Loucy (cell line): ENCODE results near the gene PRXL2B.

Source experiments
- H2AFZ ChIP-seq: fragments of 200-600 bp; sonication (generic); 2 replicates; pipeline ENCODE4 v1.6.0; 2016; ENCODE audit warnings: antibody characterized with exemption, mild to moderate bottlenecking, low read length, moderate library complexity
- H3F3A ChIP-seq: fragments of 200-600 bp; 2 replicates; pipeline ENCODE4 v1.6.0; 2016; ENCODE audit warnings: antibody characterized with exemption, low read depth, mild to moderate bottlenecking
- H3K27me3 ChIP-seq: fragments of 200-600 bp; sonication (generic); 2 replicates; pipeline ENCODE4 v1.6.1; 2014; ENCODE audit warnings: low read length, mild to moderate bottlenecking; ENCODE audit not compliant: insufficient read depth, poor library complexity, severe bottlenecking
- H3K36me3 ChIP-seq: fragments of 200-600 bp; sonication (generic); 2 replicates; pipeline ENCODE4 v1.6.1; 2016; ENCODE audit warnings: low read length; ENCODE audit not compliant: insufficient read depth
- H3K4me1 ChIP-seq: fragments of 200-600 bp; sonication (generic); 2 replicates; pipeline ENCODE4 v1.5.1; 2014; ENCODE audit warnings: low read length, mild to moderate bottlenecking; ENCODE audit not compliant: insufficient read depth, poor library complexity, severe bottlenecking
- H3K4me2 ChIP-seq: fragments of 200-600 bp; sonication (generic); 2 replicates; pipeline ENCODE4 v1.6.0; 2014; ENCODE audit warnings: antibody characterized with exemption, low read length, low read depth, mild to moderate bottlenecking; ENCODE audit not compliant: poor library complexity, severe bottlenecking
- H3K4me3 ChIP-seq: fragments of 200-600 bp; sonication (generic); 2 replicates; pipeline ENCODE4 v1.5.1; 2014; ENCODE audit warnings: low read length, mild to moderate bottlenecking, mixed read lengths; ENCODE audit not compliant: poor library complexity, severe bottlenecking
- H3K79me2 ChIP-seq: fragments of 200-600 bp; sonication (generic); 2 replicates; pipeline ENCODE4 v1.6.1; 2014; ENCODE audit warnings: low read length; ENCODE audit not compliant: insufficient read depth
- H3K9ac ChIP-seq: fragments of 200-600 bp; sonication (generic); 2 replicates; pipeline ENCODE4 v1.6.0; 2014; ENCODE audit warnings: mild to moderate bottlenecking, low read depth, low read length, moderate library complexity; ENCODE audit not compliant: poor library complexity, severe bottlenecking
- H3K9me2 ChIP-seq: fragments of 200-600 bp; sonication (generic); replicated peaks from 2 replicates; pipeline ENCODE4 v1.6.1; 2016; ENCODE audit warnings: low read depth, low read length, mixed read lengths
- H3K9me3 ChIP-seq: fragments of 200-600 bp; sonication (generic); 2 replicates; pipeline ENCODE4 v1.6.1; 2014; ENCODE audit warnings: mild to moderate bottlenecking, antibody characterized with exemption, low read length, low read depth; ENCODE audit not compliant: insufficient read depth
- H4K20me1 ChIP-seq: fragments of 200-600 bp; sonication (generic); 2 replicates; pipeline ENCODE4 v1.6.0; 2014; ENCODE audit warnings: antibody characterized with exemption, low read length, mild to moderate bottlenecking; ENCODE audit not compliant: insufficient read depth, poor library complexity, severe bottlenecking
- EZH2phosphoT487 ChIP-seq: fragments of 200-600 bp; IDR thresholded peaks from 2 replicates; pipeline ENCODE4 v1.6.1; 2018; ENCODE audit warnings: antibody characterized with exemption, mild to moderate bottlenecking, moderate library complexity, borderline replicate concordance
- TF ChIP-seq, protein P1 (sequence below): fragments of 200-600 bp; sonication (generic); conservative IDR thresholded peaks from 2 replicates; pipeline ENCODE4 v1.5.1; 2014; ENCODE audit warnings: mild to moderate bottlenecking, antibody characterized with exemption, low read length

PRXL2B gene

DNA sequence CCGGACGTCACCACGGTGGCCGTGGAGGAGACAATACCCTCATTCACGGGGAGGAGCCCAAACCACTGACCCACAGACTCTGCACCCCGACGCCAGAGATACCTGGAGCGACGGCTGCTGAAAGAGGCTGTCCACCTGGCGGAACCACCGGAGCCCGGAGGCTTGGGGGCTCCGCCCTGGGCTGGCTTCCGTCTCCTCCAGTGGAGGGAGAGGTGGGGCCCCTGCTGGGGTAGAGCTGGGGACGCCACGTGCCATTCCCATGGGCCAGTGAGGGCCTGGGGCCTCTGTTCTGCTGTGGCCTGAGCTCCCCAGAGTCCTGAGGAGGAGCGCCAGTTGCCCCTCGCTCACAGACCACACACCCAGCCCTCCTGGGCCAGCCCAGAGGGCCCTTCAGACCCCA lies 23.4 kb upstream of the PRXL2B start:
- Histone ChIP-seq H3K9me2 (no peaks in the 10 kb centered on the region), H3F3A (no peaks in the 10 kb centered on the region), H3K4me2 (no peak overlapping the region), H3K9ac (no peak overlapping the region), H2AFZ (no peak overlapping the region), H3K27me3 (no peaks in the 10 kb centered on the region), H3K9me3 (no peaks in the 10 kb centered on the region), H3K4me3 (no peak overlapping the region), H3K36me3 (no peaks in the 10 kb centered on the region), H3K4me1 (no peaks in the 10 kb centered on the region), H3K79me2 (0 out of 2 replicates have a peak, but pooled peaks cover 5% of the 10 kb centered on the region), H4K20me1 (no peaks in the 10 kb centered on the region)
- no peak for TF ChIP-seq EZH2phosphoT487
- TF ChIP-seq, protein P1, sequence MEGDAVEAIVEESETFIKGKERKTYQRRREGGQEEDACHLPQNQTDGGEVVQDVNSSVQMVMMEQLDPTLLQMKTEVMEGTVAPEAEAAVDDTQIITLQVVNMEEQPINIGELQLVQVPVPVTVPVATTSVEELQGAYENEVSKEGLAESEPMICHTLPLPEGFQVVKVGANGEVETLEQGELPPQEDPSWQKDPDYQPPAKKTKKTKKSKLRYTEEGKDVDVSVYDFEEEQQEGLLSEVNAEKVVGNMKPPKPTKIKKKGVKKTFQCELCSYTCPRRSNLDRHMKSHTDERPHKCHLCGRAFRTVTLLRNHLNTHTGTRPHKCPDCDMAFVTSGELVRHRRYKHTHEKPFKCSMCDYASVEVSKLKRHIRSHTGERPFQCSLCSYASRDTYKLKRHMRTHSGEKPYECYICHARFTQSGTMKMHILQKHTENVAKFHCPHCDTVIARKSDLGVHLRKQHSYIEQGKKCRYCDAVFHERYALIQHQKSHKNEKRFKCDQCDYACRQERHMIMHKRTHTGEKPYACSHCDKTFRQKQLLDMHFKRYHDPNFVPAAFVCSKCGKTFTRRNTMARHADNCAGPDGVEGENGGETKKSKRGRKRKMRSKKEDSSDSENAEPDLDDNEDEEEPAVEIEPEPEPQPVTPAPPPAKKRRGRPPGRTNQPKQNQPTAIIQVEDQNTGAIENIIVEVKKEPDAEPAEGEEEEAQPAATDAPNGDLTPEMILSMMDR = no peak

DNA sequence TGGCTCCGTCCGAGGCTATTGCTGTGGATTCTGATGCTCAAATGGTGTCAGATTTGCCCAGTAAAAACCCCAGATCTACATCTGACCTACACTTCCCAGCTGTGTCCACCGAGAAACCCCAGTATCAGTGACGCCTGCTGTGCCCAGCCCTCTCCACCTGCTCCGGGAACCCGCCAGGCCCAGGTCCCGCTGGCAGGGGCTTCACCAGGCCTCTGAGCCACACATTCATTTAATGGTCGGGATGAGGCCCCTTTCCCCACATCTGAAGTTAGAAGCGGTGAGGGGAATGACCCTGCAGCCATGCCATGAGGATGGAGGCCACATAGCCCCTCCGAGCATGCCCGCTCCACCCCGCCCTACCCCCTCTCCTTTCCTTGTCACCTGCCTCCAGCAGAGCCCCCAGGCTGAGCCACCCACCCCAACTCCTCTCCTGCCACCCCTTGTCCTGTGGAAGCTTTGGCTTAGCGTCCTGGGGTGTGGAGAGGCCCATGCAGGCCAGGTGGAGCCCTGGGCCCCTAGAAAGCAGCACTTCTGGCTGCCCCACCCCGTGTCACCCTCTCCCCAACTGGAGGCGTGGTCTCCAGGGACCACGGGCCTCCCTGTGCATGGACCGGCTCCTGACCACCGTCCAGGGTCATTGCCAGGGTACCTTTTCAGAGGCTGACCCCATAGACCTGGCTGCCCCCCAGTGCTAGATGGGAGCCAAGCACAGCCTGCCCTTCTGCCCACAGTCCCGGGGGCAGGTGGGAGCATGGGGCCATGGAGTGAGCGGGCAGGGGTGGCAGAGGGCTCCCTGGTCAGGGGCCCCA lies 22.4 kb upstream of the PRXL2B start:
- H3K4me1 ChIP-seq = no peaks in the 10 kb centered on the region
- no peak overlapping the region for H3K4me3 ChIP-seq
- H3K79me2 ChIP-seq = no peaks in the 10 kb centered on the region
- H3K4me2 ChIP-seq = no peak overlapping the region
- no peaks in the 10 kb centered on the region for H3K27me3 ChIP-seq
- no peaks in the 10 kb centered on the region for H3K9me2 ChIP-seq
- TF ChIP-seq, protein P1 = no peak
- no peak for TF ChIP-seq EZH2phosphoT487
- no peaks in the 10 kb centered on the region for H3K9me3 ChIP-seq
- no peaks in the 10 kb centered on the region for H3K36me3 ChIP-seq
- no peak overlapping the region for H2AFZ ChIP-seq
- no peak overlapping the region for H3K9ac ChIP-seq
- H4K20me1 ChIP-seq = no peaks in the 10 kb centered on the region
- no peaks in the 10 kb centered on the region for H3F3A ChIP-seq

DNA sequence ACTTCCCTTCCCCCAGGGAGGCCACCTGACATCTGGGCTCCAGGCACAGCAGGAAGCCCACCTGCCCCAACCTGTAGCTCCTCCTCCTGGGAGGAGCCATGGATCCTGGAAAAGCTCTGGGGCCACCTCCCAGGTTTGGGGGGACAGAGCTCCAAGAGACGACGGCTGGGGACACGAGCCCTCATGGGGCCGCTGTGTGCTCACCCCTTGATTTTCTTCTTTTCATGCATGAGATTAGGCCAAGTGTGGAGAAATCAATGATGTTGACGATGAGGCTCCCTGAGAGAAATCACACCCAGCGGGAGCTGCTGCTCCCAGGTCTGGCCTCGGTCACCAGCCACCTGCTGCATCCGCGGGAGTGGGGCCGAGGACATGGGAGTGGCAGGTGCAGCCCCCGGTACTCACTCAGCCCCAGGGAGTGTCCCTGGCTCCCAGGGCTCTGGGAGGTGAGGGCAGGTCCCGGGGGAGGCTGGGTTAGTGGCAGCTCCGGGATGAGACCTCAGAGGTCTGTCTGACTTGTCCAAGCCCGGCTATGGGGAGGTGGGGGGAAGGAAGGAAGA lies 21.7 kb upstream of the PRXL2B start:
- Histone ChIP-seq H3K9me2 (no peaks in the 10 kb centered on the region), H3K9me3 (no peaks in the 10 kb centered on the region), H3F3A (no peaks in the 10 kb centered on the region), H3K27me3 (no peaks in the 10 kb centered on the region), H2AFZ (no peak overlapping the region), H3K36me3 (no peaks in the 10 kb centered on the region), H3K9ac (no peak overlapping the region), H3K79me2 (no peaks in the 10 kb centered on the region), H3K4me3 (no peak overlapping the region), H4K20me1 (no peaks in the 10 kb centered on the region), H3K4me2 (no peak overlapping the region), H3K4me1 (no peaks in the 10 kb centered on the region)
- TF ChIP-seq, protein P1 = no peak
- no peak for TF ChIP-seq EZH2phosphoT487
